ENCODE measurements around the gene COX6A2. TPM values are rescaled to one million over a fixed set of nuclear protein-coding genes. Genes with fewer than 3 reads are reported as not detected.

COX6A2 gene
- total RNA-seq, 1 donor from 2014 or later, result not detected

- no peak overlapping the region for H3K4me3 Mint-ChIP-seq (ENCODE audit: low read depth)
- peaks cover 12% of the 10 kb centered on the region for H3K36me3 Mint-ChIP-seq (ENCODE audit: low read depth)
- H3K4me1 Mint-ChIP-seq (ENCODE audit: low read depth), result peaks cover 10% of the 10 kb centered on the region
- H3K9me3 Mint-ChIP-seq, result no peaks in the 10 kb centered on the region
- peaks cover 27% of the 10 kb centered on the region for H3K27me3 Mint-ChIP-seq (ENCODE audit: low read depth)
- H3K27ac Mint-ChIP-seq, result no peak overlapping the region
- intact Hi-C loops (cut with micrococcal nuclease), result no loop called here
- DNase-seq (ENCODE audit: low spot score), result no peak
Observed at GRCh38 chr16:31470615-31471014, 42.5 kb upstream of the COX6A2 start.

GRCh38 chr16:31467858-31468257 is 39.7 kb upstream of the COX6A2 start:
- no peaks in the 10 kb centered on the region for H3K9me3 Mint-ChIP-seq
- no peak for DNase-seq (ENCODE audit: low spot score)
- peaks cover 18% of the 10 kb centered on the region for H3K27me3 Mint-ChIP-seq (ENCODE audit: low read depth)
- no peak overlapping the region for H3K4me3 Mint-ChIP-seq (ENCODE audit: low read depth)
- H3K36me3 Mint-ChIP-seq (ENCODE audit: low read depth), result peaks cover 23% of the 10 kb centered on the region
- no peak overlapping the region for H3K27ac Mint-ChIP-seq
- peaks cover 10% of the 10 kb centered on the region for H3K4me1 Mint-ChIP-seq (ENCODE audit: low read depth)
- intact Hi-C loops (cut with micrococcal nuclease), result no loop called here

- Mint-ChIP-seq H3K4me3 (ENCODE audit: low read depth) (no peak overlapping the region), H3K27ac (no peak overlapping the region), H3K4me1 (ENCODE audit: low read depth) (peaks cover 10% of the 10 kb centered on the region), H3K36me3 (ENCODE audit: low read depth) (peaks cover 26% of the 10 kb centered on the region), H3K9me3 (no peaks in the 10 kb centered on the region), H3K27me3 (ENCODE audit: low read depth) (peaks cover 13% of the 10 kb centered on the region)
- no peak for DNase-seq (ENCODE audit: low spot score)
- intact Hi-C loops (cut with micrococcal nuclease), result no loop called here
Observed at GRCh38 chr16:31467151-31467773, 39.1 kb upstream of the COX6A2 start.

- Mint-ChIP-seq H3K27me3 (ENCODE audit: low read depth) (peaks cover 10% of the 10 kb centered on the region), H3K4me1 (ENCODE audit: low read depth) (peaks cover 10% of the 10 kb centered on the region), H3K9me3 (no peaks in the 10 kb centered on the region), H3K4me3 (ENCODE audit: low read depth) (no peak overlapping the region), H3K27ac (no peak overlapping the region), H3K36me3 (ENCODE audit: low read depth) (peaks cover 26% of the 10 kb centered on the region)
- no peak for DNase-seq (ENCODE audit: low spot score)
- intact Hi-C loops (cut with micrococcal nuclease), result no loop called here
Observed at GRCh38 chr16:31466381-31466841, 38.3 kb upstream of the COX6A2 start.

GRCh38 chr16:31465788-31466370 is 37.7 kb upstream of the COX6A2 start:
- intact Hi-C loops (cut with micrococcal nuclease), result no loop called here
- no peak overlapping the region for H3K4me3 Mint-ChIP-seq (ENCODE audit: low read depth)
- peaks cover 10% of the 10 kb centered on the region for H3K4me1 Mint-ChIP-seq (ENCODE audit: low read depth)
- peaks cover 26% of the 10 kb centered on the region for H3K36me3 Mint-ChIP-seq (ENCODE audit: low read depth)
- no peak for DNase-seq (ENCODE audit: low spot score)
- no peak overlapping the region for H3K27ac Mint-ChIP-seq
- H3K27me3 Mint-ChIP-seq (ENCODE audit: low read depth), result peaks cover 5% of the 10 kb centered on the region
- H3K9me3 Mint-ChIP-seq, result no peaks in the 10 kb centered on the region

GRCh38 chr16:31464781-31465260 is 36.7 kb upstream of the COX6A2 start:
- peaks cover 26% of the 10 kb centered on the region for H3K36me3 Mint-ChIP-seq (ENCODE audit: low read depth)
- intact Hi-C loops (cut with micrococcal nuclease), result no loop called here
- H3K4me3 Mint-ChIP-seq (ENCODE audit: low read depth), result no peak overlapping the region
- no peaks in the 10 kb centered on the region for H3K27me3 Mint-ChIP-seq (ENCODE audit: low read depth)
- H3K9me3 Mint-ChIP-seq, result no peaks in the 10 kb centered on the region
- DNase-seq (ENCODE audit: low spot score), result no peak
- H3K27ac Mint-ChIP-seq, result no peak overlapping the region
- peaks cover 17% of the 10 kb centered on the region for H3K4me1 Mint-ChIP-seq (ENCODE audit: low read depth)

GRCh38 chr16:31464348-31464769 is 36.2 kb upstream of the COX6A2 start:
- no peaks in the 10 kb centered on the region for H3K27me3 Mint-ChIP-seq (ENCODE audit: low read depth)
- intact Hi-C loops (cut with micrococcal nuclease), result no loop called here
- H3K9me3 Mint-ChIP-seq, result no peaks in the 10 kb centered on the region
- no peak for DNase-seq (ENCODE audit: low spot score)
- H3K4me3 Mint-ChIP-seq (ENCODE audit: low read depth), result no peak overlapping the region
- no peak overlapping the region for H3K27ac Mint-ChIP-seq
- peaks cover 26% of the 10 kb centered on the region for H3K36me3 Mint-ChIP-seq (ENCODE audit: low read depth)
- peaks cover 17% of the 10 kb centered on the region for H3K4me1 Mint-ChIP-seq (ENCODE audit: low read depth)

GRCh38 chr16:31461921-31462804 is 34.0 kb upstream of the COX6A2 start:
- H3K4me3 Mint-ChIP-seq (ENCODE audit: low read depth), result no peak overlapping the region
- H3K27me3 Mint-ChIP-seq (ENCODE audit: low read depth), result no peaks in the 10 kb centered on the region
- peaks cover 33% of the 10 kb centered on the region for H3K36me3 Mint-ChIP-seq (ENCODE audit: low read depth)
- H3K4me1 Mint-ChIP-seq (ENCODE audit: low read depth), result peaks cover 18% of the 10 kb centered on the region
- no peaks in the 10 kb centered on the region for H3K9me3 Mint-ChIP-seq
- H3K27ac Mint-ChIP-seq, result no peak overlapping the region
- intact Hi-C loops (cut with micrococcal nuclease), result no loop called here
- no peak for DNase-seq (ENCODE audit: low spot score)

GRCh38 chr16:31461201-31461920 is 33.2 kb upstream of the COX6A2 start:
- intact Hi-C loops (cut with micrococcal nuclease), result no loop called here
- no peak for DNase-seq (ENCODE audit: low spot score)
- no peak overlapping the region for H3K27ac Mint-ChIP-seq
- H3K27me3 Mint-ChIP-seq (ENCODE audit: low read depth), result no peaks in the 10 kb centered on the region
- H3K4me1 Mint-ChIP-seq (ENCODE audit: low read depth), result peaks cover 20% of the 10 kb centered on the region
- H3K36me3 Mint-ChIP-seq (ENCODE audit: low read depth), result peaks cover 33% of the 10 kb centered on the region
- no peaks in the 10 kb centered on the region for H3K9me3 Mint-ChIP-seq
- H3K4me3 Mint-ChIP-seq (ENCODE audit: low read depth), result peak overlapping the region; percentile 20

GRCh38 chr16:31460582-31461002 is 32.4 kb upstream of the COX6A2 start:
- H3K9me3 Mint-ChIP-seq, result no peaks in the 10 kb centered on the region
- H3K36me3 Mint-ChIP-seq (ENCODE audit: low read depth), result peaks cover 35% of the 10 kb centered on the region
- H3K27ac Mint-ChIP-seq, result no peak overlapping the region
- peak overlapping the region; percentile 89 for H3K4me3 Mint-ChIP-seq (ENCODE audit: low read depth)
- intact Hi-C loops (cut with micrococcal nuclease), result no loop called here
- no peaks in the 10 kb centered on the region for H3K27me3 Mint-ChIP-seq (ENCODE audit: low read depth)
- peaks cover 25% of the 10 kb centered on the region for H3K4me1 Mint-ChIP-seq (ENCODE audit: low read depth)
- DNase-seq (ENCODE audit: low spot score), result no peak

GRCh38 chr16:31459687-31460581 is 31.8 kb upstream of the COX6A2 start:
- H3K27ac Mint-ChIP-seq, result peak overlapping the region; percentile 96
- H3K4me1 Mint-ChIP-seq (ENCODE audit: low read depth), result peaks cover 31% of the 10 kb centered on the region
- H3K9me3 Mint-ChIP-seq, result no peaks in the 10 kb centered on the region
- H3K36me3 Mint-ChIP-seq (ENCODE audit: low read depth), result peaks cover 36% of the 10 kb centered on the region
- intact Hi-C loops (cut with micrococcal nuclease), result loop anchor here (1.0 to 10.0 kb wide), 10 partner anchors 17 to 538 kb away; partner anchors contain the start of genes BCKDK, FUS, RUSF1 and SETD1A
- DNase-seq (ENCODE audit: low spot score), result peak; percentile 100
- no peaks in the 10 kb centered on the region for H3K27me3 Mint-ChIP-seq (ENCODE audit: low read depth)
- H3K4me3 Mint-ChIP-seq (ENCODE audit: low read depth), result peak overlapping the region; percentile 89
